ENCODE results near the gene SH3TC1.

GRCh38 chr4:8264106-8264505, 65.0 kb downstream of the SH3TC1 start:
- TF ChIP-seq CTCF (IDR thresholded peaks at IDR 0.05; ENCODE audit: low read length) (no peak), EZH2 (IDR thresholded peaks at IDR 0.05; ENCODE audit: borderline replicate concordance, low read length) (no peak)
